HEK293 (cell line): ENCODE measurements around the gene CFAP157.

Source experiments
- CTCF ChIA-PET: fragments of 350-600 bp; formaldehyde crosslinking; extraction: SDS; loops from one replicate; lab custom pipeline; 2021; ENCODE audit warnings: antibody characterized with exemption; lab: Yijun Ruan, JAX
- POLR2A ChIA-PET: fragments of 300-600 bp; formaldehyde crosslinking; extraction: SDS; loops from one replicate; lab custom pipeline; 2020; ENCODE audit warnings: antibody characterized with exemption, inconsistent platforms; lab: Yijun Ruan, JAX
- H3K27ac ChIP-seq: fragments of 200-500 bp; sonication (Bioruptor generic); 2 replicates; pipeline ENCODE4 v1.5.1; 2014; ENCODE audit warnings: low read depth, low read length, control low read depth, inconsistent platforms; ENCODE audit errors: extremely low read depth
- H3K36me3 ChIP-seq, 2 experiments: fragments of 200-500 bp in 1 of 2; sonication (Bioruptor generic) in 1 of 2; 1 replicate in 1 of 2; 2 replicates in 1 of 2; pipeline ENCODE4 v1.5.1; 2014 to 2017; ENCODE audit warnings: inconsistent platforms in 2 of 2, low read length in 2 of 2; ENCODE audit not compliant: control insufficient read depth in 2 of 2, insufficient read depth in 1 of 2
- H3K4me1 ChIP-seq: fragments of 200-500 bp; sonication (Bioruptor generic); 2 replicates; pipeline ENCODE4 v1.5.1; 2014; ENCODE audit warnings: mild to moderate bottlenecking, low read length, inconsistent platforms; ENCODE audit not compliant: control insufficient read depth, insufficient read depth
- H3K4me3 ChIP-seq: 2 replicates; pipeline ENCODE4 v1.5.1; 2011; ENCODE audit warnings: low read depth, mild to moderate bottlenecking, control low read depth, low read length, moderate library complexity
- H3K9me3 ChIP-seq: fragments of 200-500 bp; sonication (Bioruptor generic); 2 replicates; pipeline ENCODE4 v1.5.1; 2014; ENCODE audit warnings: low read depth, low read length, inconsistent platforms; ENCODE audit not compliant: control insufficient read depth, insufficient read depth
- BCL11B ChIP-seq: fragments of 450-650 bp; formaldehyde crosslinking; IDR thresholded peaks from 2 replicates; pipeline ENCODE4 v1.5.1; 2016; ENCODE audit warnings: low read depth, missing biosample characterization, missing genetic modification characterization
- KLF10 ChIP-seq: fragments of 450-650 bp; IDR thresholded peaks from 2 replicates; pipeline ENCODE4 v1.5.1; 2018; ENCODE audit warnings: missing biosample characterization, mild to moderate bottlenecking, missing genetic modification characterization
- KLF8 ChIP-seq: fragments of 450-650 bp; formaldehyde crosslinking; IDR thresholded peaks from 2 replicates; pipeline ENCODE4 v1.5.1; 2016; ENCODE audit warnings: missing biosample characterization, missing genetic modification characterization
- SP2 ChIP-seq: fragments of 450-650 bp; formaldehyde crosslinking; IDR thresholded peaks from 2 replicates; pipeline ENCODE4 v1.5.1; 2016; ENCODE audit warnings: missing biosample characterization, missing genetic modification characterization
- ZBTB8A ChIP-seq: fragments of 450-650 bp; formaldehyde crosslinking; IDR thresholded peaks from 2 replicates; pipeline ENCODE4 v1.5.1; 2016; ENCODE audit warnings: missing biosample characterization, missing genetic modification characterization
- ZFHX2 ChIP-seq: fragments of 450-650 bp; formaldehyde crosslinking; conservative IDR thresholded peaks from 2 replicates; pipeline ENCODE4 v1.5.1; 2016; ENCODE audit warnings: missing biosample characterization, missing genetic modification characterization
- ZNF112 ChIP-seq: fragments of 450-650 bp; formaldehyde crosslinking; IDR thresholded peaks from 2 replicates; pipeline ENCODE4 v1.5.0; 2017; ENCODE audit warnings: missing biosample characterization, missing genetic modification characterization
- ZNF211 ChIP-seq: fragments of 450-650 bp; formaldehyde crosslinking; IDR thresholded peaks from 2 replicates; pipeline ENCODE4 v1.5.1; 2016; ENCODE audit warnings: low read depth, missing biosample characterization, missing genetic modification characterization
- ZNF23 ChIP-seq: fragments of 450-650 bp; formaldehyde crosslinking; IDR thresholded peaks from 2 replicates; pipeline ENCODE4 v1.5.1; 2016; ENCODE audit warnings: missing biosample characterization, missing genetic modification characterization, borderline replicate concordance
- ZNF341 ChIP-seq: fragments of 450-650 bp; formaldehyde crosslinking; IDR thresholded peaks from 2 replicates; pipeline ENCODE4; 2016; ENCODE audit warnings: low read depth, missing biosample characterization, missing genetic modification characterization
- ZNF501 ChIP-seq: fragments of 450-650 bp; formaldehyde crosslinking; IDR thresholded peaks from 2 replicates; pipeline ENCODE4 v1.5.1; 2016; ENCODE audit warnings: missing biosample characterization, missing genetic modification characterization
- ZNF600 ChIP-seq: fragments of 450-650 bp; formaldehyde crosslinking; IDR thresholded peaks from 2 replicates; pipeline ENCODE4 v1.5.1; 2016; ENCODE audit warnings: missing biosample characterization, missing genetic modification characterization
- ZSCAN4 ChIP-seq: fragments of 450-650 bp; formaldehyde crosslinking; IDR thresholded peaks from 2 replicates; pipeline ENCODE4 v1.5.1; 2017; ENCODE audit warnings: missing biosample characterization, missing genetic modification characterization
- TF ChIP-seq, protein P1 (sequence below): fragments of 450-650 bp; formaldehyde crosslinking; IDR thresholded peaks from 2 replicates; pipeline ENCODE4 v1.5.1; 2016; ENCODE audit warnings: missing biosample characterization, missing genetic modification characterization
- TF ChIP-seq, protein P2 (sequence below): fragments of 450-650 bp; IDR thresholded peaks from 2 replicates; pipeline ENCODE4 v1.5.1; 2018; ENCODE audit warnings: missing biosample characterization, missing genetic modification characterization

The CFAP157 gene

GRCh38 chr9:127739614-127740330 lies 33.0 kb downstream of the CFAP157 start (continued):
- no peak for TF ChIP-seq ZSCAN4 (tag by site-specific recombination)

- Histone ChIP-seq H3K4me1 (no peaks in the 10 kb centered on the region), H3K4me3 (no peak overlapping the region), H3K36me3 (no peaks in the 10 kb centered on the region), H3K27ac (no peak overlapping the region), H3K9me3 (no peaks in the 10 kb centered on the region)
- CTCF ChIA-PET: interaction anchor here (0.6 to 2.4 kb wide), 6 partner anchors 7 to 179 kb away, joined by 3 to 10 read pairs (median 4); no protein-coding TSS in a partner anchor
- TF ChIP-seq ZNF112 (tag by site-specific recombination) (no peak), SP2 (tag by site-specific recombination) (peak; percentile 31; the same call in 1 of the 2 replicates), ZNF600 (0 out of 2 replicates have a peak, but pooled peaks have one; percentile 11), ZNF501 (no peak)
- POLR2A ChIA-PET: interaction anchor here (0.7 kb wide), 1 partner anchor 329 kb away, joined by 4 read pairs; no protein-coding TSS in a partner anchor
Measured at GRCh38 chr9:127741831-127742434, 35.1 kb downstream of the CFAP157 start.

GRCh38 chr9:127742435-127743088 lies 35.8 kb downstream of the CFAP157 start:
- H3K9me3 ChIP-seq: no peaks in the 10 kb centered on the region
- H3K4me3 ChIP-seq: no peak overlapping the region
- no peak overlapping the region for H3K27ac ChIP-seq
- H3K36me3 ChIP-seq: no peaks in the 10 kb centered on the region
- H3K4me1 ChIP-seq: no peaks in the 10 kb centered on the region
- ChIA-PET CTCF (interaction anchor here (0.6 to 2.0 kb wide), 4 partner anchors 8 to 156 kb away, joined by 3 to 6 read pairs (median 3); no protein-coding TSS in a partner anchor), POLR2A (interaction anchor here (1.1 kb wide), 1 partner anchor 28 kb away, joined by 4 read pairs; no protein-coding TSS in a partner anchor)
- TF ChIP-seq ZNF600 (0 out of 2 replicates have a peak, but pooled peaks have one; percentile 5), ZNF211 (tag by site-specific recombination) (no peak), ZBTB8A (tag by site-specific recombination) (no peak), KLF10 (tag by site-specific recombination) (0 out of 2 replicates have a peak, but pooled peaks have one; percentile 34), BCL11B (tag by site-specific recombination) (0 out of 2 replicates have a peak, but pooled peaks have one; percentile 60), ZFHX2 (tag by site-specific recombination) (no peak), ZNF341 (tag by site-specific recombination) (peak; percentile 8; the same call in 1 of the 2 replicates)

GRCh38 chr9:127744398-127745110 lies 37.8 kb downstream of the CFAP157 start:
- CTCF ChIA-PET: interaction anchor here (0.6 to 1.0 kb wide), 4 partner anchors 10 to 176 kb away, joined by 3 to 4 read pairs (median 3); partner anchors contain the start of gene TOR2A
- Histone ChIP-seq H3K9me3 (no peaks in the 10 kb centered on the region), H3K27ac (no peak overlapping the region)

More at GRCh38 chr9:127744398-127745110, 37.8 kb downstream of the CFAP157 start:
- Histone ChIP-seq H3K4me1 (no peaks in the 10 kb centered on the region), H3K36me3 (no peaks in the 10 kb centered on the region), H3K4me3 (no peak overlapping the region)
- POLR2A ChIA-PET: no interaction called here
- no peak for TF ChIP-seq ZNF23
- TF ChIP-seq, protein P1, sequence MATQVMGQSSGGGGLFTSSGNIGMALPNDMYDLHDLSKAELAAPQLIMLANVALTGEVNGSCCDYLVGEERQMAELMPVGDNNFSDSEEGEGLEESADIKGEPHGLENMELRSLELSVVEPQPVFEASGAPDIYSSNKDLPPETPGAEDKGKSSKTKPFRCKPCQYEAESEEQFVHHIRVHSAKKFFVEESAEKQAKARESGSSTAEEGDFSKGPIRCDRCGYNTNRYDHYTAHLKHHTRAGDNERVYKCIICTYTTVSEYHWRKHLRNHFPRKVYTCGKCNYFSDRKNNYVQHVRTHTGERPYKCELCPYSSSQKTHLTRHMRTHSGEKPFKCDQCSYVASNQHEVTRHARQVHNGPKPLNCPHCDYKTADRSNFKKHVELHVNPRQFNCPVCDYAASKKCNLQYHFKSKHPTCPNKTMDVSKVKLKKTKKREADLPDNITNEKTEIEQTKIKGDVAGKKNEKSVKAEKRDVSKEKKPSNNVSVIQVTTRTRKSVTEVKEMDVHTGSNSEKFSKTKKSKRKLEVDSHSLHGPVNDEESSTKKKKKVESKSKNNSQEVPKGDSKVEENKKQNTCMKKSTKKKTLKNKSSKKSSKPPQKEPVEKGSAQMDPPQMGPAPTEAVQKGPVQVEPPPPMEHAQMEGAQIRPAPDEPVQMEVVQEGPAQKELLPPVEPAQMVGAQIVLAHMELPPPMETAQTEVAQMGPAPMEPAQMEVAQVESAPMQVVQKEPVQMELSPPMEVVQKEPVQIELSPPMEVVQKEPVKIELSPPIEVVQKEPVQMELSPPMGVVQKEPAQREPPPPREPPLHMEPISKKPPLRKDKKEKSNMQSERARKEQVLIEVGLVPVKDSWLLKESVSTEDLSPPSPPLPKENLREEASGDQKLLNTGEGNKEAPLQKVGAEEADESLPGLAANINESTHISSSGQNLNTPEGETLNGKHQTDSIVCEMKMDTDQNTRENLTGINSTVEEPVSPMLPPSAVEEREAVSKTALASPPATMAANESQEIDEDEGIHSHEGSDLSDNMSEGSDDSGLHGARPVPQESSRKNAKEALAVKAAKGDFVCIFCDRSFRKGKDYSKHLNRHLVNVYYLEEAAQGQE (tag by site-specific recombination): no peak
- TF ChIP-seq, protein P2, sequence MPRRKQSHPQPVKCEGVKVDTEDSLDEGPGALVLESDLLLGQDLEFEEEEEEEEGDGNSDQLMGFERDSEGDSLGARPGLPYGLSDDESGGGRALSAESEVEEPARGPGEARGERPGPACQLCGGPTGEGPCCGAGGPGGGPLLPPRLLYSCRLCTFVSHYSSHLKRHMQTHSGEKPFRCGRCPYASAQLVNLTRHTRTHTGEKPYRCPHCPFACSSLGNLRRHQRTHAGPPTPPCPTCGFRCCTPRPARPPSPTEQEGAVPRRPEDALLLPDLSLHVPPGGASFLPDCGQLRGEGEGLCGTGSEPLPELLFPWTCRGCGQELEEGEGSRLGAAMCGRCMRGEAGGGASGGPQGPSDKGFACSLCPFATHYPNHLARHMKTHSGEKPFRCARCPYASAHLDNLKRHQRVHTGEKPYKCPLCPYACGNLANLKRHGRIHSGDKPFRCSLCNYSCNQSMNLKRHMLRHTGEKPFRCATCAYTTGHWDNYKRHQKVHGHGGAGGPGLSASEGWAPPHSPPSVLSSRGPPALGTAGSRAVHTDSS (tag by site-specific recombination): no peak
- no peak for TF ChIP-seq KLF8 (tag by site-specific recombination)
